Fibroblast of villous mesenchyme (primary cell): Measurements from ENCODE around the gene NPAS2. TPM values are rescaled to one million over a fixed set of nuclear protein-coding genes. Genes with fewer than 3 reads are reported as not detected.

Source experiments
- DNase-seq: peaks from one replicate; pipeline ENCODE4 v3.0.0-alpha.2; 2010; ENCODE audit warnings: low read depth
- H3K4me3 ChIP-seq: 2 replicates; pipeline ENCODE4 v1.5.1; 2011; ENCODE audit warnings: low read depth, mild to moderate bottlenecking, low read length
- CTCF ChIP-seq: IDR thresholded peaks from 2 replicates; pipeline ENCODE4 v1.5.1; 2012; ENCODE audit warnings: low read depth, mild to moderate bottlenecking, low read length; ENCODE audit not compliant: insufficient read depth
- total RNA-seq: library from RNA; depleted of rRNA; stranded (reverse); fragments of >200 nt; gene quantifications from 2 replicates; pipeline ENCODE4 v1.2.3, GENCODE V29; 2012

Gene NPAS2
- total RNA-seq, 1 donor: 17.3 TPM

DNA sequence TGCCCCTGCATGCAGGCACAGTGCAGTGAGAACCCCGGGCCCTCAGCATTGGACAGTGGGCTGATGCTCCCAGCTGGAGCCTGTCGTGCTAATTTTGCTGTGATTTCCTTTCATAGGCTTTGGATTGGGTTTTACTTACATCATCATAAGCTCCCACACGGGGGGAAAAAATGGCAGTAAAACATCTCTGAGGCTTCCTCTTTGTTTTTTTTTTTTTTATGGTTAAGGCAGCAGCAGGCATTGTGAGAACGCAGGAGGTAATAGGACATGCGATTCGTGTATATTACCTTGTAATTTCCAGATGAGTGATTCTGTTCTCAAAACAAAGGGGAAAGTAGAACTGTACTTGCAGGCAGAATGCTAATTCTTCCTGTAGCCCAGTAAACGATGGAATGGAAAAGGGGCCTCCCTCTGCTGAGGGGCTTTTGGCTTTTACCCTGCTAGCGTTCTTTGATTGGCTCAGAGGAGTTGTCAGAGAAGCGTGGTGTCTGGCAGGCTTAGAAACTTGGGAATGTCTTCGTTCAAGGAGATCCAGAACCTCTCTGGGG, 89.7 kb downstream of the NPAS2 start:
- no peak for TF ChIP-seq CTCF
- H3K4me3 ChIP-seq: no peak overlapping the region
- DNase-seq: no peak

GRCh38 chr2:100910111-100910510, 90.2 kb downstream of the NPAS2 start:
- H3K4me3 ChIP-seq: no peak overlapping the region
- no peak for DNase-seq
- TF ChIP-seq CTCF: no peak

- DNase-seq: no peak
- no peak overlapping the region for H3K4me3 ChIP-seq
- peak; percentile 45 for TF ChIP-seq CTCF
These were observed 99.4 kb downstream of the NPAS2 start for GRCh38 chr2:100919316-100919715.

DNA sequence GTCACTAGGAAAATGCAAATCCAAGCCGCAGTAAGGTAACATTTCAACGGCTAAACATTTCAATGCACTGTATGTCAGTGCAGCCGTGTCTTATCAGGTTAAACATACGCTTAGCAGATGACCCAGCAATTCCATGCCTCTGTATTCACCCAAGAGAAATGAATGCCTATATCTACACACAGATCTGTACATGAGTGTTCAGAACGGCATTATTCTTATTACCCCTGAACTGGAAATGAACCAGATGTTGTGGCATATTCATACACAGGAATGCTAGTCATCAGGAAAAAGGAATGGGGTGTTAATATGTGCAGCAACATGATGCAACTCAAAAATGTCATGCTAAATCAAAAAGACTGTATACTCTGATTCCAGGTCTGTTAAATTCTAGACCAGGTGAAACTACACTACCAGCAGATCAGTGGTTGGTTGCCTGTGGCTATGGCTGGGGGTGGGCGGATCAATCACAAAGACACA, 101.8 kb downstream of the NPAS2 start:
- TF ChIP-seq CTCF: no peak
- peak; percentile 85 for DNase-seq
- H3K4me3 ChIP-seq: no peak overlapping the region

- TF ChIP-seq CTCF: no peak
- H3K4me3 ChIP-seq: no peak overlapping the region
- DNase-seq: no peak
These were observed 103.6 kb downstream of the NPAS2 start for GRCh38 chr2:100923461-100924060.

- no peak overlapping the region for H3K4me3 ChIP-seq
- peak; percentile 24 for DNase-seq
- TF ChIP-seq CTCF: no peak
These were observed 104.2 kb downstream of the NPAS2 start for GRCh38 chr2:100924122-100924519.
